Vagina (tissue), 2 donors: ENCODE data around the gene NTM. TPM values are rescaled to one million over a fixed set of nuclear protein-coding genes. Genes with fewer than 3 reads are reported as not detected.

Experiments used
- DNase-seq, 2 donors: peaks; one replicate each; pipeline ENCODE4 v3.0.0-alpha.2; 2017; ENCODE audit errors: extremely low spot score in 2 of 2
- H3K27ac ChIP-seq: fragments of 200-600 bp; sonication (generic); one replicate; pipeline ENCODE4 v1.5.1; 2019
- H3K27me3 ChIP-seq: fragments of 200-600 bp; sonication (generic); one replicate; pipeline ENCODE4 v1.5.1; 2019
- H3K36me3 ChIP-seq, 2 donors: fragments of 200-600 bp; sonication (generic); one replicate each; pipeline ENCODE4 v1.5.1; 2017 to 2019
- H3K4me1 ChIP-seq: fragments of 200-600 bp; sonication (generic); one replicate; pipeline ENCODE4 v1.5.1; 2019
- H3K4me3 ChIP-seq, 2 donors: fragments of 200-600 bp; sonication (generic); 1 replicate in 1 of 2; 2 replicates in 1 of 2; pipeline ENCODE4 v1.5.1; 2016 to 2019
- H3K9me3 ChIP-seq: fragments of 200-600 bp; sonication (generic); one replicate; pipeline ENCODE4 v1.5.1; 2019
- CTCF ChIP-seq, 3 experiments: fragments of 450-650 bp in 2 of 3; fragments of 200-600 bp in 1 of 3; sonication (generic) in 1 of 3; IDR thresholded peaks; one replicate each; pipeline ENCODE4 v1.5.1; 2017 to 2019; ENCODE audit warnings: antibody characterized with exemption in 3 of 3, mild to moderate bottlenecking in 2 of 3, moderate library complexity in 2 of 3
- POLR2A ChIP-seq, 2 donors: fragments of 450-650 bp; IDR thresholded peaks; one replicate each; pipeline ENCODE4 v1.6.1; 2017; ENCODE audit warnings: antibody characterized with exemption in 2 of 2, mild to moderate bottlenecking in 2 of 2, moderate library complexity in 2 of 2
- POLR2AphosphoS5 ChIP-seq, 2 donors: sonication (generic); formaldehyde crosslinking; IDR thresholded peaks; one replicate each; pipeline ENCODE4 v1.9.0; 2017; ENCODE audit warnings: antibody characterized with exemption in 2 of 2, mild to moderate bottlenecking in 2 of 2, low read depth in 1 of 2; ENCODE audit not compliant: insufficient read depth in 1 of 2
- intact Hi-C: fragments of 100-400 bp; cut with DNase I; formaldehyde crosslinking; loops from one replicate; pipeline ENCODE4 v1.15.1; 2023
- total RNA-seq: library from RNA; depleted of rRNA; stranded (reverse); fragments of >200 nt; gene quantifications from one replicate; pipeline ENCODE4 v1.2.3, GENCODE V29; 2016

Gene NTM
- total RNA-seq, 1 donor from 2014 or later, result 4.2 TPM

GRCh38 chr11:132046288-132046865 is 676.0 kb downstream of the NTM start:
- Histone ChIP-seq H3K27me3 (no peaks in the 10 kb centered on the region), H3K36me3 (no peaks in the 10 kb centered on the region), H3K4me3 (no peak overlapping the region), H3K4me1 (no peaks in the 10 kb centered on the region), H3K27ac (no peak overlapping the region), H3K9me3 (no peaks in the 10 kb centered on the region)
- TF ChIP-seq POLR2A (IDR thresholded peaks at IDR 0.05) (no peak), POLR2AphosphoS5 (IDR thresholded peaks at IDR 0.05; ENCODE audit: insufficient read depth in 1 of 2, low read depth in 1 of 2) (no peak), CTCF (IDR thresholded peaks at IDR 0.05) (no peak)
- intact Hi-C loops, result no loop called here
- DNase-seq, result no peak

GRCh38 chr11:132047167-132047566 is 676.8 kb downstream of the NTM start:
- DNase-seq, result no peak
- Histone ChIP-seq H3K4me1 (no peaks in the 10 kb centered on the region), H3K27me3 (no peaks in the 10 kb centered on the region), H3K9me3 (no peaks in the 10 kb centered on the region), H3K36me3 (no peaks in the 10 kb centered on the region), H3K4me3 (no peak overlapping the region), H3K27ac (no peak overlapping the region)
- TF ChIP-seq CTCF (IDR thresholded peaks at IDR 0.05) (no peak), POLR2A (IDR thresholded peaks at IDR 0.05) (no peak), POLR2AphosphoS5 (IDR thresholded peaks at IDR 0.05; ENCODE audit: insufficient read depth in 1 of 2, low read depth in 1 of 2) (no peak)
- intact Hi-C loops, result no loop called here

- no peak overlapping the region for H3K27ac ChIP-seq
- intact Hi-C loops, result no loop called here
- no peaks in the 10 kb centered on the region for H3K4me1 ChIP-seq
- H3K4me3 ChIP-seq, result no peak overlapping the region
- H3K27me3 ChIP-seq, result no peaks in the 10 kb centered on the region
- H3K9me3 ChIP-seq, result no peaks in the 10 kb centered on the region
- H3K36me3 ChIP-seq, result no peaks in the 10 kb centered on the region
- TF ChIP-seq POLR2AphosphoS5 (IDR thresholded peaks at IDR 0.05; ENCODE audit: insufficient read depth in 1 of 2, low read depth in 1 of 2) (no peak), CTCF (IDR thresholded peaks at IDR 0.05) (no peak), POLR2A (IDR thresholded peaks at IDR 0.05) (no peak)
- DNase-seq, result no peak
These were observed 677.6 kb downstream of the NTM start for GRCh38 chr11:132048040-132048439.

GRCh38 chr11:132049205-132049604 is 678.8 kb downstream of the NTM start:
- no peaks in the 10 kb centered on the region for H3K36me3 ChIP-seq
- TF ChIP-seq POLR2AphosphoS5 (IDR thresholded peaks at IDR 0.05; ENCODE audit: insufficient read depth in 1 of 2, low read depth in 1 of 2), result no peak
- TF ChIP-seq CTCF (IDR thresholded peaks at IDR 0.05), result no peak
- TF ChIP-seq POLR2A (IDR thresholded peaks at IDR 0.05), result no peak
- intact Hi-C loops, result no loop called here
- no peak for DNase-seq
- no peaks in the 10 kb centered on the region for H3K4me1 ChIP-seq
- H3K27ac ChIP-seq, result no peak overlapping the region
- no peaks in the 10 kb centered on the region for H3K27me3 ChIP-seq
- H3K4me3 ChIP-seq, result no peak overlapping the region
- H3K9me3 ChIP-seq, result no peaks in the 10 kb centered on the region

- no peaks in the 10 kb centered on the region for H3K27me3 ChIP-seq
- H3K4me3 ChIP-seq, result no peak overlapping the region
- DNase-seq, result no peak
- no peaks in the 10 kb centered on the region for H3K4me1 ChIP-seq
- intact Hi-C loops, result no loop called here
- H3K9me3 ChIP-seq, result no peaks in the 10 kb centered on the region
- no peaks in the 10 kb centered on the region for H3K36me3 ChIP-seq
- TF ChIP-seq POLR2A (IDR thresholded peaks at IDR 0.05) (no peak), POLR2AphosphoS5 (IDR thresholded peaks at IDR 0.05; ENCODE audit: insufficient read depth in 1 of 2, low read depth in 1 of 2) (no peak), CTCF (IDR thresholded peaks at IDR 0.05) (no peak)
- H3K27ac ChIP-seq, result no peak overlapping the region
These were observed 679.6 kb downstream of the NTM start for GRCh38 chr11:132050049-132050448.
